Epithelial cell of esophagus (primary cell): Measurements from ENCODE around the gene ATP1A4.

Experiments
- DNase-seq: peaks from one replicate; pipeline ENCODE4 v3.0.0; 2010; ENCODE audit warnings: low read depth
- H3K4me3 ChIP-seq: 2 replicates; pipeline ENCODE4 v1.5.1; 2011; ENCODE audit warnings: mild to moderate bottlenecking, low read length, control low read depth
- CTCF ChIP-seq: IDR thresholded peaks from 2 replicates; pipeline ENCODE4 v1.5.1; 2011; ENCODE audit warnings: low read depth, mild to moderate bottlenecking, low read length, control low read depth, inconsistent platforms; ENCODE audit not compliant: insufficient read depth; ENCODE audit errors: missing control alignments

The ATP1A4 gene

DNA sequence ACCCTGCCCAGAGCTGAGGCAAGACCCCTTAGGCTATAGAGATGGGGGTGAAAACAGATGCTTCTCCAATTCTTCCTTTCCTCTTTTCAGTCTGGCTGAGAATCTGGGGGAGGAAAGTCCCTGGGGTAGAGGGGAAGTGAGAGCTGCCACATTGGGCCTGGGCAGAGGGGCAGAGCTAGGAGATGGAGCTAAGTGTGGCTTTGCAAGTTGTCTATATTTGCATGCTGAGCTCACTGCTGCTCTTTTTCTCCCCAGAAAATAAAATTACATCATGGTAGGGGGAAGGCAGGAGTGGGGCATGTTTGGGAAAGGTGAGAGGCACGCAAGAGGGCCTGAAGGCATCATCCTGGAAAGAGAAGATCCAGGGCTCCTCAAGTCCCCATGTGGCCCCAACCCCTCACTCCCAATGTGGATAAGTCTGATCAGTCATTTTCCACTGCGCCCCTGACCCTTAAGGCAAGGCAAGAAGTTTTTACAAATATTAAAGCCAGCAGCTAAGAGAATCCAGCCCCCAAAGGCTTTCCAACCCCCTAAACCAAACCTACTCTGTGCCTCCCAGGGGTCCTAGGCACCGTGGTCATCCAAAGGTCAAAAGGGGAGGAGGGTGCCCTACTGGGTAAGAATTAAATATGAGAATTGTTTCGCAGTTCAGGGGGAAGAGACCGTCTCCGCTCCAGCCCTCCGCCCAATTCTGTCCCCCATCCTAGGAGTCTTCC is 53.3 kb downstream of the ATP1A4 start:
- peak overlapping the region; percentile 29 for H3K4me3 ChIP-seq
- TF ChIP-seq CTCF: no peak
- no peak for DNase-seq

GRCh38 chr1:160205242-160206035 is 54.0 kb downstream of the ATP1A4 start, which contains the start of gene PEA15:
Gene PEA15, plus strand, starts transcription at chr1:160205384. Its CDS starts 6,161 bp downstream, at chr1:160211545.
- H3K4me3 ChIP-seq: peak within 1 kb of the TSS; percentile 86
- TF ChIP-seq CTCF: no peak
- peak; percentile 72 for DNase-seq

DNA sequence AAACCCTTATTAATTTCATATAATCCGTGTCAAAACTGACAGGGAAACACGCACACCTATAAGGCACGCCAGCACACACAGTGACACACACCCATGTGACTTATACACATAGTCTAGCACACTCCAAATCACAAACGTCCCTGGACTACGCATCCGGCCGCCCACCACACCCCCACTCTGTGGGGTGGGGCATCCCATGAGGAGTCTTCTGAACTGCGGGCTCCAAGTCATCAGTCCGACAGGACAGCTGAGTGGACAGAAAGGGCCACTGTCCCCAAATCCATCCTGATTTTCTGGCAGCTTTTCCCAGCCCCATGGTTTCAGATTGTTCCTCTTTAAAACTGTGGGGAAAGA is 54.6 kb downstream of the ATP1A4 start:
- no peak for TF ChIP-seq CTCF
- H3K4me3 ChIP-seq: peak overlapping the region; percentile 86
- DNase-seq: peak; percentile 76

DNA sequence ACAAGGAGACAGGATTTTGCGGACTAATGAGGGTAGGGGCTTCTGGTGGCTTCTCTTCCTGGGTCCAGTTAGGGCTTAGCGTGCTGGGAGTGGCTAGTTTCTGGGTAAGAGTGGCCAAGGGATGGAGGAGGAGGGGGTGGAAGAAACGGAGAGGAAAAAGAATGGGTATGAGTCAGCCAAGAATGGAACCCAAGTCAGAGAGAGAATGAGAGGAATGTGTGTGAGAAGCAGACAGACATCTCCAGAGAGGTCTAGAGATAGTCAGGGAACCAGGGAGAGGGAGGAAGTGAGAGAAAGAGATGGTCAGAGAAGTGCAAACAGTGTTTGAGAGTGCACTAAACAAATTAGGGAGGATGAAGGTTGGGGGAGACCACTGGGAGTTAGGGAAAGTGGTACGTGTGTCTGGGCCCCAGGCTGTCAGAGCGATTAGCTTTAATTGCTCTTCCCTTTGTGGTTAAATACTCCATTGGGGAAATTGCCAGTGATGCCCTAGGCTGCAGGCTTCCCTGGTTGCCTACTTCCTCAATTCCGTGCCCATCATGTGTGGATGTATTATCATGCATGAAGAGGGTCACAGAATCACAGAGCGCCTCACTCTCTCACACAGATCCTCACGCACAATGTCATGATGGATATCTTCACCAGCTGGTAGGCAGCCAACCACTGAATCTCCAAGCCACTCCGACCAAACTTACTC is 55.2 kb downstream of the ATP1A4 start:
- DNase-seq: peak; percentile 59
- TF ChIP-seq CTCF: no peak
- peak overlapping the region; percentile 86 for H3K4me3 ChIP-seq

DNA sequence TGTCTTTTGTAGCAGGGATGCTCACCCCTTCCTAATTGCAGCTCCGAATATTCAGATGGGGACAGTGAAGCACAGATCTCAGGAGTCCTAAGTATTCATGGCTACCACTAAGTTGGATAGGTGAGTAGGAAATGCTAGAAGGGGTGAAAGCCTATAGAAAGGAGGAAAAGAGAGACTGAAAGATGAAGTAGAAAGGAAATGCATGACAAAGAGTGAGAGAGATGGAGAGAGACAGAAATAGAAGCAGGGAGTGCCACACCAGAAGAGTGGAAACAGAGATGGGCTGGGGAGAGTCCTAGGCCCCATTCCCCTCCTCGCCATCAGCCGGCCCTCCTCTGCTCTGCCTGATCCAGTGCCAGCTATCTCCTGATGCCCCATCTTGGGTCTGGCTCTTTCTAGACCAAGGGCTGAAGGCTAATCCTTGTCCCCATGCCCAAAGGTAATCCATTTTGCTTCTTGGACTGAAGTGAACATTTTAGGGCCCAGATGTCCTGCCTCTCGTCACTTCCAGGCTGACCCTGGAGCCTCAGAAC is 55.8 kb downstream of the ATP1A4 start:
- DNase-seq: no peak
- H3K4me3 ChIP-seq: no peak overlapping the region
- no peak for TF ChIP-seq CTCF

GRCh38 chr1:160207771-160208556 is 56.6 kb downstream of the ATP1A4 start:
- H3K4me3 ChIP-seq: no peak overlapping the region
- no peak for TF ChIP-seq CTCF
- no peak for DNase-seq
